Fibroblast of lung (primary cell): Measurements from ENCODE around the gene LATS2.

Experiments used
- CTCF ChIP-seq, 2 donors: IDR thresholded peaks in 1 of 2; conservative IDR thresholded peaks in 1 of 2; 1 replicate in 1 of 2; 2 replicates in 1 of 2; pipeline ENCODE4 v1.5.1; 2011 to 2012; ENCODE audit warnings: low read length in 2 of 2, control low read depth in 1 of 2, inconsistent platforms in 1 of 2, low read depth in 1 of 2, mild to moderate bottlenecking in 1 of 2
- EZH2 ChIP-seq: IDR thresholded peaks from 2 replicates; pipeline ENCODE4 v1.5.1; 2012; ENCODE audit warnings: low read length, control low read depth, mild to moderate bottlenecking; ENCODE audit errors: missing control alignments

GRCh38 chr13:21065686-21066085 lies 4.3 kb upstream of the LATS2 start:
- TF ChIP-seq CTCF (conservative IDR thresholded peaks at IDR 0.05 in 1 of 2, IDR thresholded peaks at IDR 0.05 in 1 of 2; ENCODE audit: low read depth in 1 of 2, low read length in 2 of 2) (no peak), EZH2 (no peak)
